ENCODE results near the gene COL4A1. TPM values are rescaled to one million over a fixed set of nuclear protein-coding genes. Genes with fewer than 3 reads are reported as not detected.

Gene COL4A1
- total RNA-seq, 1 donor from 2014 or later, result 2,489 TPM

DNA sequence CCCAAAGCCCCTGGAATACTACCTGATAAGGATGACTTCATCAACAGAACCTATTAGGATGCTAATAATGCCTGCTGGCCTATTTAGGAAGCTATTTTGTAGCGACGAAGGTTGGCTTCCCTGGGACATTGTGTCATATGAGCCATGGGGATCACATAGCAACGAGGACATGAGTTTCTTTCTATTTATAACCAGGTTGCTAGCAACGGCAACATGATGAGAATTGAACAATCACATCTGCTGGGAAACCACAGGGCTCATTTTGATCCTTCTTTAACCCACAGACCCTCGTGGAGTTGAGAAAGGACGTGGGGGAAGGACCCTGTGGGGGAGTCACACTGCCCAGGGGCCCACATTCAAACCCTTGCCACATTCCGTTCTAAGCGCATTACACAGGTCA lies 172.2 kb downstream of the COL4A1 start:
- no peaks in the 10 kb centered on the region for H3K27me3 ChIP-seq (ENCODE audit: insufficient read depth, low read length)
- H4K20me1 ChIP-seq (ENCODE audit: insufficient read depth, low read length), result no peaks in the 10 kb centered on the region
- TF ChIP-seq CTCF (IDR thresholded peaks at IDR 0.05; ENCODE audit: insufficient read depth, low read depth, low read length) (no peak), EZH2 (IDR thresholded peaks at IDR 0.05; ENCODE audit: insufficient read depth, low read length) (no peak)
- no peak overlapping the region for H2AFZ ChIP-seq (ENCODE audit: low read depth, low read length)
- no peaks in the 10 kb centered on the region for H3K27me3 Mint-ChIP-seq (ENCODE audit: low read depth, unreplicated experiment)
- H3K4me1 ChIP-seq (ENCODE audit: insufficient read depth, low read length), result peaks cover 42% of the 10 kb centered on the region
- peaks cover under 1% of the 10 kb centered on the region for H3K9me3 Mint-ChIP-seq (ENCODE audit: unreplicated experiment)
- no peak overlapping the region for H3K4me3 ChIP-seq (ENCODE audit: insufficient read depth, low read depth, low read length)
- H3K79me2 ChIP-seq (ENCODE audit: insufficient read depth, low read length), result no peaks in the 10 kb centered on the region
- H3K4me1 Mint-ChIP-seq (ENCODE audit: low read depth, unreplicated experiment), result peaks cover 27% of the 10 kb centered on the region
- DNase-seq (ENCODE audit: low read depth) (no peak), FAIRE-seq (peak; percentile 49)
- H3K27ac ChIP-seq (ENCODE audit: low read depth, low read length), result no peak overlapping the region
- H3K36me3 Mint-ChIP-seq (ENCODE audit: low read depth, unreplicated experiment), result no peaks in the 10 kb centered on the region
- H3K4me2 ChIP-seq (ENCODE audit: low read length), result no peak overlapping the region
- H3K4me3 Mint-ChIP-seq (ENCODE audit: unreplicated experiment), result no peak overlapping the region
- peak overlapping the region; percentile 38 for H3K27ac Mint-ChIP-seq (ENCODE audit: unreplicated experiment)
- H3K36me3 ChIP-seq (ENCODE audit: insufficient read depth, low read length), result no peaks in the 10 kb centered on the region
- no peaks in the 10 kb centered on the region for H3K9me3 ChIP-seq (ENCODE audit: insufficient read depth, low read depth, low read length)
- H3K9ac ChIP-seq (ENCODE audit: low read length), result no peak overlapping the region

DNA sequence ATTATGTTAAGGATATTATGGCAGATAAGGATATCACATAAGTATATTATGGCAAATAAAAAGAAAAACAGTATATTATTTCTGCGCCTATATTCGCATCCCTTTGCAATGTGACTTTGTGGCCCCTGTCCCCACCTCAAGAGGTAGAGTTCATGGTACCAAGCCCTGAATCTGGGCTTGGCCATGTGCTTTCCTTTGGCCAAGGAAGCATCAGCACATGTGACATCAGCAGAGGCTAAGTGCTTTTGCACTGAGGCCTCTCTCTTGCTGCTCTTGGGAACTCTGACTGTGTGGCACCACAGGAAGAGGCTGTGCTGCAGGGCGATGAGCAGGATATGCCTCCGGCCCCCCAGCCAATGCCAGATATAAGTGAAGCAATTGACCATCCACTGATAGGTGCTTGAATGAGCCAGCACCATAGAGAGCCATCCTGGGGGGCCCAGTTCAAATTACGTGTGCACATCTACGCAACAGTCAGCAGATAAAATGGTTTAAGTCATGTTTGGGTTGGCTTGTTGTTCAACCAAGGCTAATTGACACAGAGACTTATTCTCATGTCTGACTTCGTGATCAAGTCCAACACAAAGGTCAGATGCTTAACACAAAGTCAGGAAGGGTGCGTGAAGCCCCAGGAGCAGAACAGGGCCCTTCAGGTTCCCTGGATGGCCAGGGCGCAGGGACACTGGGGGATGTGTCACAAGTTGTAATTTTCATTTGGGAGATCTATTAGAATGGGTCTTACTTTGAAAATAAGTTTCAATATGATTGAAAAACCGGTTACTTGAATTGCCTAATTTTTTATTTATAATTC lies 173.3 kb downstream of the COL4A1 start:
- Mint-ChIP-seq H3K9me3 (ENCODE audit: unreplicated experiment) (peaks cover 2% of the 10 kb centered on the region), H3K27me3 (ENCODE audit: low read depth, unreplicated experiment) (no peaks in the 10 kb centered on the region), H3K4me1 (ENCODE audit: low read depth, unreplicated experiment) (peaks cover 24% of the 10 kb centered on the region), H3K4me3 (ENCODE audit: unreplicated experiment) (no peak overlapping the region), H3K36me3 (ENCODE audit: low read depth, unreplicated experiment) (no peaks in the 10 kb centered on the region), H3K27ac (ENCODE audit: unreplicated experiment) (peak overlapping the region; percentile 10)
- Histone ChIP-seq H4K20me1 (ENCODE audit: insufficient read depth, low read length) (no peaks in the 10 kb centered on the region), H3K4me2 (ENCODE audit: low read length) (no peak overlapping the region), H3K9me3 (ENCODE audit: insufficient read depth, low read depth, low read length) (no peaks in the 10 kb centered on the region), H3K4me3 (ENCODE audit: insufficient read depth, low read depth, low read length) (no peak overlapping the region), H3K9ac (ENCODE audit: low read length) (no peak overlapping the region), H3K79me2 (ENCODE audit: insufficient read depth, low read length) (no peaks in the 10 kb centered on the region), H3K36me3 (ENCODE audit: insufficient read depth, low read length) (no peaks in the 10 kb centered on the region), H3K27ac (ENCODE audit: low read depth, low read length) (no peak overlapping the region), H3K4me1 (ENCODE audit: insufficient read depth, low read length) (peaks cover 49% of the 10 kb centered on the region), H2AFZ (ENCODE audit: low read depth, low read length) (no peak overlapping the region), H3K27me3 (ENCODE audit: insufficient read depth, low read length) (no peaks in the 10 kb centered on the region)
- DNase-seq (ENCODE audit: low read depth) (no peak), FAIRE-seq (no peak)
- no peak for TF ChIP-seq EZH2 (IDR thresholded peaks at IDR 0.05; ENCODE audit: insufficient read depth, low read length)
- TF ChIP-seq CTCF (IDR thresholded peaks at IDR 0.05; ENCODE audit: insufficient read depth, low read depth, low read length), result no peak
